Gastrocnemius medialis (tissue), 4 donors: ENCODE measurements around the gene ZNF208. TPM values are rescaled to one million over a fixed set of nuclear protein-coding genes. Genes with fewer than 3 reads are reported as not detected.

Experiments
- ATAC-seq, 2 donors: fragments of 150-250 bp; one replicate each; pipeline ENCODE4 v1.9.1; 2016
- DNase-seq, 2 donors: peaks; one replicate each; pipeline ENCODE4 v3.0.0-alpha.2; 2019
- H3K27ac ChIP-seq, 4 donors: fragments of 200-600 bp; sonication (generic); 1 replicate in 1 of 4; 2 replicates in 3 of 4; pipeline ENCODE4 v1.5.1; 2016 to 2018; ENCODE audit warnings: mild to moderate bottlenecking in 2 of 4, moderate library complexity in 1 of 4
- H3K27me3 ChIP-seq, 3 donors: fragments of 200-600 bp; sonication (generic) in 2 of 3; 1 replicate in 1 of 3; 2 replicates in 2 of 3; pipeline versions ENCODE4 v1.5.1 to v1.6.0; 2016 to 2019; ENCODE audit warnings: mild to moderate bottlenecking in 1 of 3, moderate library complexity in 1 of 3
- H3K36me3 ChIP-seq, 2 donors: fragments of 200-600 bp; sonication (generic) in 1 of 2; one replicate each; pipeline ENCODE4 v1.5.1; 2017 to 2018
- H3K4me1 ChIP-seq, 2 donors: fragments of 200-600 bp; sonication (generic) in 1 of 2; one replicate each; pipeline ENCODE4 v1.5.1; 2016 to 2017; ENCODE audit warnings: mild to moderate bottlenecking in 2 of 2
- H3K4me3 ChIP-seq, 4 donors: fragments of 200-600 bp; sonication (generic) in 3 of 4; 1 replicate in 1 of 4; 2 replicates in 3 of 4; pipeline ENCODE4 v1.5.1; 2016 to 2019; ENCODE audit warnings: mild to moderate bottlenecking in 2 of 4
- H3K9me3 ChIP-seq, 3 donors: fragments of 200-600 bp; sonication (generic) in 2 of 3; 1 replicate in 1 of 3; 2 replicates in 2 of 3; pipeline ENCODE4 v1.5.1; 2016 to 2019
- CTCF ChIP-seq, 5 experiments: fragments of 450-650 bp in 3 of 5; fragments of 200-600 bp in 2 of 5; sonication (generic) in 2 of 5; IDR thresholded peaks in 4 of 5; conservative IDR thresholded peaks in 1 of 5; 1 replicate in 4 of 5; 2 replicates in 1 of 5; pipeline ENCODE4 v1.5.1; 2016 to 2019; ENCODE audit warnings: antibody characterized with exemption in 5 of 5, mild to moderate bottlenecking in 3 of 5, moderate library complexity in 3 of 5
- POLR2A ChIP-seq, 2 donors: fragments of 450-650 bp; IDR thresholded peaks; one replicate each; pipeline ENCODE4 v1.6.1; 2017; ENCODE audit warnings: antibody characterized with exemption in 2 of 2, mild to moderate bottlenecking in 2 of 2, moderate library complexity in 2 of 2
- in situ Hi-C, 4 donors: fragments of 200-750 bp; cut with MboI; loops; one replicate each; pipeline versions ENCODE4 v1.15.0 to v1.8.0; 2017; ENCODE audit warnings: low sequenced_read_pairs in 4 of 4
- intact Hi-C: fragments of 100-400 bp; cut with DNase I; formaldehyde crosslinking; loops from one replicate; pipeline ENCODE4 v1.15.1; 2023; ENCODE audit warnings: low total_unique reads
- total RNA-seq, 4 donors: library from RNA; depleted of rRNA; stranded (reverse); fragments of >200 nt; gene quantifications; one replicate each; pipeline versions ENCODE4 v1.1.0 to v1.2.3, GENCODE V29; 2016

ZNF208 gene
- total RNA-seq, 4 donors from 2014 or later = 0.15 to 2.7 (median 0.31) TPM; not detected in 1

DNA sequence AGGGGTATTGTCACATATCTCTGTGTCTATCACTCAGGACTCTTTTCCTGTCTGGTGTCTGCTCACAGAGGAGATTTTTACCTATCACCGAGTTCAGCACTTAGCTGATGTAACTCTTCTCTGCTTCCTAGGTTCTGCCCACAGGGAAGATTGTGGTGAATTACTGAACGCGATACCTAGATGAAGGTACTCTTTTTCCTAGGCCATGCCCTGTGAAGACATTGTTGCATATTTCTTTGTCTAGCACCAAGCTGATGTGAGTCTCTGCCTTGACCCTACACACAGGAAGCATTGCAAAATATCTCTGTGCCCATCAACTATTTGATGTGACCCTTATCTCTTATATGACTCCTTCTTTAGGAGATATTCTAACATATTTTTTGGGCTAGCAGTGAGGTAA is 102.7 kb downstream of the ZNF208 start:
- Histone ChIP-seq H3K4me3 (no peak overlapping the region), H3K9me3 (no peaks in the 10 kb centered on the region), H3K27ac (no peak overlapping the region), H3K4me1 (no peaks in the 10 kb centered on the region), H3K27me3 (no peaks in the 10 kb centered on the region), H3K36me3 (no peaks in the 10 kb centered on the region)
- intact Hi-C loops (no loop called here), in situ Hi-C loops (no loop called here)
- TF ChIP-seq POLR2A (IDR thresholded peaks at IDR 0.05) (no peak), CTCF (IDR thresholded peaks at IDR 0.05 in 4 of 5, conservative IDR thresholded peaks at IDR 0.05 in 1 of 5) (no peak)
- ATAC-seq (no peak), DNase-seq (no peak)

DNA sequence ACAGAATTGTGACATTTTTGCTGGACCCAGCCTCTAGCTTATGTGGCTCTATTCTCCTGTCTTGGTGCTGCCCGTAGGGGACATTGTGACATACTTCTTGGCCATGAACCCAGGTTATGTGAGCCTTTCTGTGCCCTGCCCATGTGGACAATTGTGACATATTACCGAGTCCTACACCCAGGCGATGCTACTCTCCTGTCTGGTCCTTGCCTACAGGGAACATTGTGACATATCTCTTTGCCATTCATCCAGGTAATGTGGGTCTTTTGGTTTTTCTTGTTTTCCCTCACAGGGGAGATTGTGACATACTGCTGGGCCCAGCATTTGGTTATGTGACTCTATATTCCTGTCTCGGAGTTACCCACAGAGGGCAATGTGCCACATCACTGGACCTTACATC is 103.2 kb downstream of the ZNF208 start:
- ATAC-seq (no peak), DNase-seq (no peak)
- H3K4me1 ChIP-seq = no peaks in the 10 kb centered on the region
- no peaks in the 10 kb centered on the region for H3K27me3 ChIP-seq
- no peaks in the 10 kb centered on the region for H3K36me3 ChIP-seq
- no peak for TF ChIP-seq CTCF (IDR thresholded peaks at IDR 0.05 in 4 of 5, conservative IDR thresholded peaks at IDR 0.05 in 1 of 5)
- TF ChIP-seq POLR2A (IDR thresholded peaks at IDR 0.05) = no peak
- no peaks in the 10 kb centered on the region for H3K9me3 ChIP-seq
- H3K4me3 ChIP-seq = no peak overlapping the region
- in situ Hi-C loops (no loop called here), intact Hi-C loops (no loop called here)
- no peak overlapping the region for H3K27ac ChIP-seq

- Histone ChIP-seq H3K27me3 (no peaks in the 10 kb centered on the region), H3K9me3 (no peaks in the 10 kb centered on the region), H3K36me3 (no peaks in the 10 kb centered on the region), H3K4me3 (no peak overlapping the region), H3K27ac (no peak overlapping the region), H3K4me1 (no peaks in the 10 kb centered on the region)
- DNase-seq (no peak), ATAC-seq (no peak)
- TF ChIP-seq POLR2A (IDR thresholded peaks at IDR 0.05) (no peak), CTCF (IDR thresholded peaks at IDR 0.05 in 4 of 5, conservative IDR thresholded peaks at IDR 0.05 in 1 of 5) (no peak)
- in situ Hi-C loops = no loop called here
- intact Hi-C loops = no loop called here
Measured at GRCh38 chr19:21902571-21902970, 108.2 kb downstream of the ZNF208 start.

DNA sequence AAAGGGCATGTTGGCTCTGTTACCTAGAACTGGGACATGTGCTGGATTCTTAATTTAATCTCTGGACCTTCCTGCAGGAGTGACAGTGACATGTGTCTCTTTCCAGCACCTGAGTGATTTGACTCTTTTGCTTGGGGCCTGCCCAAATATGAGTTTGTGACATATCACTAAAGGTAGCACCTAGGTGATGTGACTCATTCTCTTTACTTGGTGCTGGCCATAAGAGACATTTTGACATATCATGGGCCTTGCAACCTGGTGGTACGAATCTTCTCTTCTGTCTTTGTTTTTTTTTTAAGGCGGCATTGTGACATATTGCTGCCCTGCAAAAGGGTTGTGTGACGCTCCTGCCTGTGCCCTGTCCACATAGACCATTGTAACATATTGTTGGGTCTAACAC is 108.9 kb downstream of the ZNF208 start:
- intact Hi-C loops (no loop called here), in situ Hi-C loops (no loop called here)
- no peak for DNase-seq
- no peaks in the 10 kb centered on the region for H3K9me3 ChIP-seq
- no peaks in the 10 kb centered on the region for H3K4me1 ChIP-seq
- H3K36me3 ChIP-seq = no peaks in the 10 kb centered on the region
- ATAC-seq = no peak
- no peak overlapping the region for H3K4me3 ChIP-seq
- H3K27me3 ChIP-seq = no peaks in the 10 kb centered on the region
- no peak for TF ChIP-seq CTCF (IDR thresholded peaks at IDR 0.05 in 4 of 5, conservative IDR thresholded peaks at IDR 0.05 in 1 of 5)
- TF ChIP-seq POLR2A (IDR thresholded peaks at IDR 0.05) = no peak
- H3K27ac ChIP-seq = no peak overlapping the region

- Histone ChIP-seq H3K4me1 (no peaks in the 10 kb centered on the region), H3K27ac (no peak overlapping the region), H3K27me3 (no peaks in the 10 kb centered on the region), H3K4me3 (no peak overlapping the region), H3K9me3 (no peaks in the 10 kb centered on the region), H3K36me3 (no peaks in the 10 kb centered on the region)
- DNase-seq = no peak
- intact Hi-C loops = no loop called here
- no peak for ATAC-seq
- in situ Hi-C loops = no loop called here
- TF ChIP-seq POLR2A (IDR thresholded peaks at IDR 0.05) = no peak
- TF ChIP-seq CTCF (IDR thresholded peaks at IDR 0.05 in 4 of 5, conservative IDR thresholded peaks at IDR 0.05 in 1 of 5) = no peak
Measured at GRCh38 chr19:21900401-21900800, 110.3 kb downstream of the ZNF208 start.
